Measurements from ENCODE around the gene THAP12. TPM values are rescaled to one million over a fixed set of nuclear protein-coding genes. Genes with fewer than 3 reads are reported as not detected.

The THAP12 gene
- total RNA-seq, 1 donor from 2014 or later = 30.3 TPM

- peaks cover 13% of the 10 kb centered on the region for H3K27me3 ChIP-seq (ENCODE audit: insufficient read depth, low read length)
- FAIRE-seq (no peak), DNase-seq (ENCODE audit: low read depth) (no peak)
- H3K9ac ChIP-seq (ENCODE audit: low read length) = no peak overlapping the region
- no peak for TF ChIP-seq EZH2 (IDR thresholded peaks at IDR 0.05; ENCODE audit: insufficient read depth, low read length)
- TF ChIP-seq, protein P1, sequence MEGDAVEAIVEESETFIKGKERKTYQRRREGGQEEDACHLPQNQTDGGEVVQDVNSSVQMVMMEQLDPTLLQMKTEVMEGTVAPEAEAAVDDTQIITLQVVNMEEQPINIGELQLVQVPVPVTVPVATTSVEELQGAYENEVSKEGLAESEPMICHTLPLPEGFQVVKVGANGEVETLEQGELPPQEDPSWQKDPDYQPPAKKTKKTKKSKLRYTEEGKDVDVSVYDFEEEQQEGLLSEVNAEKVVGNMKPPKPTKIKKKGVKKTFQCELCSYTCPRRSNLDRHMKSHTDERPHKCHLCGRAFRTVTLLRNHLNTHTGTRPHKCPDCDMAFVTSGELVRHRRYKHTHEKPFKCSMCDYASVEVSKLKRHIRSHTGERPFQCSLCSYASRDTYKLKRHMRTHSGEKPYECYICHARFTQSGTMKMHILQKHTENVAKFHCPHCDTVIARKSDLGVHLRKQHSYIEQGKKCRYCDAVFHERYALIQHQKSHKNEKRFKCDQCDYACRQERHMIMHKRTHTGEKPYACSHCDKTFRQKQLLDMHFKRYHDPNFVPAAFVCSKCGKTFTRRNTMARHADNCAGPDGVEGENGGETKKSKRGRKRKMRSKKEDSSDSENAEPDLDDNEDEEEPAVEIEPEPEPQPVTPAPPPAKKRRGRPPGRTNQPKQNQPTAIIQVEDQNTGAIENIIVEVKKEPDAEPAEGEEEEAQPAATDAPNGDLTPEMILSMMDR (IDR thresholded peaks at IDR 0.05; ENCODE audit: insufficient read depth, low read depth, low read length) = no peak
- H3K36me3 ChIP-seq (ENCODE audit: insufficient read depth, low read length) = no peaks in the 10 kb centered on the region
- Mint-ChIP-seq H3K27ac (ENCODE audit: unreplicated experiment) (no peak overlapping the region), H3K4me1 (ENCODE audit: low read depth, unreplicated experiment) (no peaks in the 10 kb centered on the region), H3K9me3 (ENCODE audit: unreplicated experiment) (peaks cover 8% of the 10 kb centered on the region), H3K4me3 (ENCODE audit: unreplicated experiment) (no peak overlapping the region), H3K36me3 (ENCODE audit: low read depth, unreplicated experiment) (no peaks in the 10 kb centered on the region), H3K27me3 (ENCODE audit: low read depth, unreplicated experiment) (peaks cover 15% of the 10 kb centered on the region)
- H3K27ac ChIP-seq (ENCODE audit: low read depth, low read length) = no peak overlapping the region
- H3K4me1 ChIP-seq (ENCODE audit: insufficient read depth, low read length) = no peaks in the 10 kb centered on the region
- H2AFZ ChIP-seq (ENCODE audit: low read depth, low read length) = no peak overlapping the region
- H3K79me2 ChIP-seq (ENCODE audit: insufficient read depth, low read length) = no peaks in the 10 kb centered on the region
- no peak overlapping the region for H3K4me3 ChIP-seq (ENCODE audit: insufficient read depth, low read depth, low read length)
- no peaks in the 10 kb centered on the region for H3K9me3 ChIP-seq (ENCODE audit: insufficient read depth, low read depth, low read length)
- no peaks in the 10 kb centered on the region for H4K20me1 ChIP-seq (ENCODE audit: insufficient read depth, low read length)
- H3K4me2 ChIP-seq (ENCODE audit: low read length) = no peak overlapping the region
These were observed 34.1 kb upstream of the THAP12 start for GRCh38 chr11:76415073-76415472.

GRCh38 chr11:76410851-76411357 lies 30.0 kb upstream of the THAP12 start:
- H3K36me3 Mint-ChIP-seq (ENCODE audit: low read depth, unreplicated experiment) = no peaks in the 10 kb centered on the region
- Histone ChIP-seq H3K4me2 (ENCODE audit: low read length) (no peak overlapping the region), H3K79me2 (ENCODE audit: insufficient read depth, low read length) (no peaks in the 10 kb centered on the region), H3K9ac (ENCODE audit: low read length) (no peak overlapping the region), H2AFZ (ENCODE audit: low read depth, low read length) (no peak overlapping the region), H3K4me3 (ENCODE audit: insufficient read depth, low read depth, low read length) (no peak overlapping the region), H3K27ac (ENCODE audit: low read depth, low read length) (no peak overlapping the region), H3K36me3 (ENCODE audit: insufficient read depth, low read length) (no peaks in the 10 kb centered on the region), H3K9me3 (ENCODE audit: insufficient read depth, low read depth, low read length) (no peaks in the 10 kb centered on the region), H3K4me1 (ENCODE audit: insufficient read depth, low read length) (no peaks in the 10 kb centered on the region), H3K27me3 (ENCODE audit: insufficient read depth, low read length) (peaks cover 10% of the 10 kb centered on the region), H4K20me1 (ENCODE audit: insufficient read depth, low read length) (no peaks in the 10 kb centered on the region)
- FAIRE-seq (no peak), DNase-seq (ENCODE audit: low read depth) (no peak)
- H3K27ac Mint-ChIP-seq (ENCODE audit: unreplicated experiment) = no peak overlapping the region
- H3K9me3 Mint-ChIP-seq (ENCODE audit: unreplicated experiment) = peaks cover 5% of the 10 kb centered on the region
- TF ChIP-seq EZH2 (IDR thresholded peaks at IDR 0.05; ENCODE audit: insufficient read depth, low read length) = no peak
- TF ChIP-seq, protein P1 (IDR thresholded peaks at IDR 0.05; ENCODE audit: insufficient read depth, low read depth, low read length) = no peak
- H3K4me3 Mint-ChIP-seq (ENCODE audit: unreplicated experiment) = no peak overlapping the region
- peaks cover 11% of the 10 kb centered on the region for H3K27me3 Mint-ChIP-seq (ENCODE audit: low read depth, unreplicated experiment)
- peaks cover 4% of the 10 kb centered on the region for H3K4me1 Mint-ChIP-seq (ENCODE audit: low read depth, unreplicated experiment)

- no peaks in the 10 kb centered on the region for H3K36me3 Mint-ChIP-seq (ENCODE audit: low read depth, unreplicated experiment)
- Histone ChIP-seq H3K27me3 (ENCODE audit: insufficient read depth, low read length) (peaks cover 10% of the 10 kb centered on the region), H2AFZ (ENCODE audit: low read depth, low read length) (peak overlapping the region; percentile 40), H3K79me2 (ENCODE audit: insufficient read depth, low read length) (no peaks in the 10 kb centered on the region), H4K20me1 (ENCODE audit: insufficient read depth, low read length) (no peaks in the 10 kb centered on the region), H3K4me3 (ENCODE audit: insufficient read depth, low read depth, low read length) (no peak overlapping the region), H3K27ac (ENCODE audit: low read depth, low read length) (no peak overlapping the region), H3K36me3 (ENCODE audit: insufficient read depth, low read length) (no peaks in the 10 kb centered on the region), H3K9ac (ENCODE audit: low read length) (no peak overlapping the region), H3K4me1 (ENCODE audit: insufficient read depth, low read length) (no peaks in the 10 kb centered on the region), H3K9me3 (ENCODE audit: insufficient read depth, low read depth, low read length) (no peaks in the 10 kb centered on the region), H3K4me2 (ENCODE audit: low read length) (no peak overlapping the region)
- FAIRE-seq (no peak), DNase-seq (ENCODE audit: low read depth) (no peak)
- no peak overlapping the region for H3K4me3 Mint-ChIP-seq (ENCODE audit: unreplicated experiment)
- H3K4me1 Mint-ChIP-seq (ENCODE audit: low read depth, unreplicated experiment) = peaks cover 4% of the 10 kb centered on the region
- H3K9me3 Mint-ChIP-seq (ENCODE audit: unreplicated experiment) = peaks cover 5% of the 10 kb centered on the region
- no peak overlapping the region for H3K27ac Mint-ChIP-seq (ENCODE audit: unreplicated experiment)
- TF ChIP-seq EZH2 (IDR thresholded peaks at IDR 0.05; ENCODE audit: insufficient read depth, low read length) = no peak
- TF ChIP-seq, protein P1 (IDR thresholded peaks at IDR 0.05; ENCODE audit: insufficient read depth, low read depth, low read length) = no peak
- peaks cover 13% of the 10 kb centered on the region for H3K27me3 Mint-ChIP-seq (ENCODE audit: low read depth, unreplicated experiment)
These were observed 27.4 kb upstream of the THAP12 start for GRCh38 chr11:76408171-76408965.

All from astrocyte (in vitro differentiated cells and primary cell).